ENCODE data around the gene THBS2.
"Not testable (repeated sequence)": the region's sequence is repeated elsewhere in the genome, so short reads cannot be mapped to it uniquely, and the experiment has no call there.

Gene THBS2

DNA sequence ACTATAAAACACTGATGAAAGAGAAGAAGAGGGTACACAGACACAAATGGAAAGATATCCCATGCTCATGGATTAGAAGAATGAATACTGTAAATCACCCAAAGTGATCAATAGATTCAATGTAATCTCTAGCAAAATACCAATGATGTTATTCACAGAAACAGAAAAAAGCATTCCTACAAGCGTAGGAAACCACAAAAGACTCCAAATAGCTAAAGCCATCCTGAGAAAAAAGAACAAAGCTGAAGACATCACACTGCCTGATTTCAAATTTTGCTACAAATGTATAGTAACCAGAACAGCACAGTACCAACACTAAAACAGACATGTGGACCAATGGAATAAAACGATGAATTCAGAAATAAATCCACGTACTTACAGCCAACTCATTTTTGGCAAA is 43.0 kb downstream of the THBS2 start:
- no peak for DNase-seq (ENCODE audit: low spot score)

- no peak for DNase-seq (ENCODE audit: low spot score)
Observed at GRCh38 chr6:169208011-169208410, 45.6 kb downstream of the THBS2 start.

DNA sequence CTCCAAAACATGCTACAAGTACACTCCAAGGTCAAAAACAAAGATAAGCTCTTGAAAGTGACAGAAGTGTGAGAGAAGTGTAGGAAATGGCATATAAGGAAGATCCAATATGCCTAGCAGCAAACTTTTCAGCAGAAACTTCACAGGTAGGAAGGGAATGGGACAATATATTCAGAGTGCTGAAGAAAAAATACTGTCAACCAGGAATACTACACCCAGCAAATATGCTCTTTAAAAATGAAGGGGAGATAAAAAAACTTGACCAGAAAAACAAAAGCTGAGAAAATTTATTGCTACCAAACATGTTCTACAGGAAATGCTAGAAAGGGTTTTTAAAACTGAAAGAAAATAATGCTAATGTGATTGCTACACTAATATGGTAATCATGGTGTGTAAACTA is 46.2 kb downstream of the THBS2 start:
- no peak for DNase-seq (ENCODE audit: low spot score)

- no peak for DNase-seq (ENCODE audit: low spot score)
Observed at GRCh38 chr6:169205176-169206160, 48.2 kb downstream of the THBS2 start.

GRCh38 chr6:169204167-169204566 is 49.5 kb downstream of the THBS2 start:
- no peak for DNase-seq (ENCODE audit: low spot score)

DNA sequence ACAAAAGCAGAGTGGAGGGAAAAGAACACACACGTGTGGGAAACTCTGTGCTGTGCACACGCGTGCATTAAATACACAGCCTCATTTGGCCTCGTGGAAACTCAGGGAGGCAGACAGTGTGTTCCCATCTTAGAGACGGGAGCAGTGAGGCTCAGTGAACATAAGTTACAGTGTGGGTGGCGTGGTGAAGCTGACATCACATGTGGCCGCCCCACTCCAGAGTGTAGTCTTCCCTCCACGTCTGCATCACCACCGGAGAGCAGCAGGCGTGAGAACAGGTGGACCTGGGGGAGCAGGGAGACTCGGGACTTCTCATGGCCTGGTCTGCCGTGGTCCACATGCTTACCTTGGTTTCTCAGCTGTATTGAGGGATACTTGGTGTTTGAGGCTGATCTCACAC is 51.7 kb downstream of the THBS2 start:
- DNase-seq (ENCODE audit: low spot score) = no peak

GRCh38 chr6:169200893-169201514 is 52.6 kb downstream of the THBS2 start:
- no peak for DNase-seq (ENCODE audit: low spot score)

DNA sequence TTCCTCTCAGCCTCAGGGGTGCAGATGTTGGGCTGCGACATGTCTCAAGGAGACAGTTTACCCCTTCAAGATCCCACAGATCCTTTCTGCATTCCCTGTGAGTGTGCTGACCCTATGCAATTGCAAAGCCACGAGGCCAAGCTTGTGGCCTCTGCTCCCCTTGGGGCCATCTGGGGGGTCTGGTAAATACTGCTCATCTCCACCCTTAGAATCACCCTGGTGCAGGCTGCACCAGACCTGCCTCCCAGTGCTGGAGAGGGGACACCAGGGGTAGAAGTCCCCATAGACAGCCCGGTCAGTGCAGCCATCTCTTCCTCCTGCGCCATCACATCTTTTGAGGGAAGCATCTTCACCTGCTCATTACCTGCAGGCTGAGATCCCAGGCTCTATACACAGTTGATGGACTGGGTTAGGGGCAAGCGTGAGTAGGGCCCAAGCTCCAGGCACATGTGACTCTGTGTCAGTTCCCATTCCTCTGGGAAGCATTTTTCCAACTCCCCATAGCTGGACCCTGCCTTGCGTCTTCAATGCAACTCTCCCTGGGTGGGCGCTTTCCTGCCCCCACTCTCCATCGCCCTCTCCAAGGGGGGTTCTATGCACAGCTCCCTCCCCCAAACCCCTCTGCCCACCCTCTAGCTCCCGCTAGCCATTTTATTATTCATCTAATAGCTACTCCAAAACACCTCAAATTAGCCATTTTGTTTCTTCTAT is 53.9 kb downstream of the THBS2 start:
- no peak for DNase-seq (ENCODE audit: low spot score)

DNA sequence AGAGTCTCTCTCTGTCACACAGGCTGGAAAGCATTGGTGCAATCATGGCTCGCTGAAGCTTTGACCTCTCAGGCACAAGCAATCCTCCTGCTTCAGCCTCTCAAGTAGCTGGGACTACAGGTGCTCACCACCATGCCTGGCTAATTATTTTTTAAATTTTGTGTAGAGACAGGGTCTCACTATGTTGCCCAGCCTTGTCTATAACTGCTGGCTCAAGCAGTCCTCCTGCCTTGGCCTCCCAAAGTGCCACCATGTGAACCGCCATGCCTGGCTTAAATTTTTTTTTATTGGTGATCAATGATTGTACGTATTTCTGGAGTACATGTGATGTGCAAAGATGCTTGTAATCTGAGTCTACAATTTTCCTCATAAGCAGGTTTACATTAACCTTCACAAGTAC is 54.8 kb downstream of the THBS2 start:
- DNase-seq (ENCODE audit: low spot score) = no peak

DNA sequence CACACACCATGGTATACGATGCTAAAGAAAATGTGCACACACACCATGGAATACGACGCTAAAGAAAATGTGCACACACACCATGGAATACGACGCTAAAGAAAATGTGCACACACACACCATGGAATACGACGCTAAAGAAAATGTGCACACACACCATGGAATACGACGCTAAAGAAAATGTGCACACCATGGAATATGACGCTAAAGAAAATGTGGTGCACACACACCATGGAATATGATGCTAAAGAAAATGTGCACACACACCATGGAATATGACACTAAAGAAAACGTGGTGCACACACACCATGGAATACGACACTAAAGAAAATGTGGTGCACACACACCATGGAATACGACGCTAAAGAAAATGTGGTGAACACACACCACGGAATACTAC is 55.7 kb downstream of the THBS2 start:
- not testable (repeated sequence) for DNase-seq (ENCODE audit: low spot score)

GRCh38 chr6:169196279-169196678 is 57.4 kb downstream of the THBS2 start:
- DNase-seq (ENCODE audit: low spot score) = not testable (repeated sequence)

GRCh38 chr6:169194737-169195136 is 58.9 kb downstream of the THBS2 start:
- DNase-seq (ENCODE audit: low spot score) = no peak

DNA sequence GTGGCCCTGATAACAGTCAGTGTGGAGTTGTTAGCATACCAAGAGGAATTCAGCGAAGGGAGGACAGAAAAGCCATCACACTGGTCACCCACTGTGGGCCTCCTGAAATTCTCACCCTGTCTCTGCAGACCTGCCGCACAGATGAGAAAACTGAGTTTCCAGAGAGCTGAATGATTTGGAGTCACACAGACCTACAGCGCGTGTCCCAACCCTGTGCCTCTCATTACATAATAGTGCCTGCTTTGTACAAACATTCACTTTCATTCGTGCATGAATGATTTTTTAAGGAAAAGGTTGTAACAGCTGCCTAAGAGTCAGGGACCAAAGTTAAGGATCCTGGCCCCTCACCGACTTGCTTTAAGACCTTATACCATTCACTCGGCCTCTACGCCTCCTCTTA is 62.7 kb downstream of the THBS2 start:
- DNase-seq (ENCODE audit: low spot score) = no peak

DNA sequence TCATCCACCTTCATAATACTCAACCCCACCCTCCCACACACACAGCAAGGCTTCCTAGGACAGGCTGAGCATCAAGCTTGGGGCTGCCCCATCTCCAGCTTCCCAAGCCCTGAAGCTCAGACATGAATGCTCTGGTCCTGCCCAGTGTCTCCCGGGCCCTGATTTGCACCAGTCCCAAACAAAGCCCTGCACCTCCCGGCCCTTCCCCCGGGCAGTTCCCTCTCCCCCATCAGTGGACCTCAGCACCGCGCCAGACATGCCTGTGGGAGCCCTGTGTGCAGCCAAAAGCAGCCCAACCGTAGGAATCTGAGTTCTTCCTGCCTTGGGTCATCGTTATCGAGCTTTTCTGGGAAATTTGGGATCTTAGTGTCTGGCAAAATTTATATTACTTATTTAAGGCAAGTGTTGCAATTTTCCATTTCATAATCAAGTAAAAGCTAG is 63.5 kb downstream of the THBS2 start:
- no peak for DNase-seq (ENCODE audit: low spot score)

- no peak for DNase-seq (ENCODE audit: low spot score)
Observed at GRCh38 chr6:169189686-169190085, 64.0 kb downstream of the THBS2 start.

GRCh38 chr6:169189182-169189581 is 64.5 kb downstream of the THBS2 start:
- no peak for DNase-seq (ENCODE audit: low spot score)

DNA sequence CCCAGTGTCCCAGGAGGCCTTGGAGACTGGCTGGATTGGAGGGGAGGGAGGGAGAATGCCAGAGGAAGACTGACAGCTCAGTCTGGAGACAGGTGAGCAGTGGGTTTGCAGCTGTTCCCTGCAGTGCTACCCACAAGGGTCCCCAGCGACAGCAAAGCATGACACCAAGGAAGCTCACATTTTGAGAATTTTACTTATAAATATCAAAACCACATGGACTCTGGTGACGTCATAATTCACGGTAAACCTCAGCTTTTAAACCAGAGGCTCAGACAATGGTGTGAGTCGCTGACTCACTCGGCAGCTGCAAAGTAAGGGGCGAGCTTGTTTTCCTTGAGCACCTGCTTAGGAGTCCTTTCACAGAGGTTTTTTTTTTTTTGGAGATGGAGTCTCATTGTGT is 65.2 kb downstream of the THBS2 start:
- DNase-seq (ENCODE audit: low spot score) = peak; percentile 6

DNA sequence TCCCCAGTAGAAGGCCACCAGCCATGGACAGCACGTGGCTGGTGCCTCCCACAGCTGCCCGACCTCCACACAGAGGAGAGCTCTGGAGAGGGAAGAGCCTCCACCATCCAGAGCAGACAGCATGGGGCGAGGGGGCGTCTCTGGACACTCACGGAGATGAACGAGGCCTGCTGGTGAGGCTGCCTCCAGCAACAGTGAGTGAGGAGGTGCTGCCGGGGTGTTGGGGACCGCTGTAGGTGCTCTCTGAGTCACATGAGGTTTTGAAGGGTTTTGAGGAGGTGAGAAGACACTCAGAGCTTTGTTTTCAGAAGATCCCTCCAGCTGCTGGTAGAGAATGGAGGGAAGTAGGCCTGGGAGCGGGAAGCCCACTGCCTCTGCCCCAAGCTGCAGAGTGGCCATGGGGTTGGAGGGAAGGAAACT is 65.6 kb downstream of the THBS2 start:
- DNase-seq (ENCODE audit: low spot score) = no peak

DNA sequence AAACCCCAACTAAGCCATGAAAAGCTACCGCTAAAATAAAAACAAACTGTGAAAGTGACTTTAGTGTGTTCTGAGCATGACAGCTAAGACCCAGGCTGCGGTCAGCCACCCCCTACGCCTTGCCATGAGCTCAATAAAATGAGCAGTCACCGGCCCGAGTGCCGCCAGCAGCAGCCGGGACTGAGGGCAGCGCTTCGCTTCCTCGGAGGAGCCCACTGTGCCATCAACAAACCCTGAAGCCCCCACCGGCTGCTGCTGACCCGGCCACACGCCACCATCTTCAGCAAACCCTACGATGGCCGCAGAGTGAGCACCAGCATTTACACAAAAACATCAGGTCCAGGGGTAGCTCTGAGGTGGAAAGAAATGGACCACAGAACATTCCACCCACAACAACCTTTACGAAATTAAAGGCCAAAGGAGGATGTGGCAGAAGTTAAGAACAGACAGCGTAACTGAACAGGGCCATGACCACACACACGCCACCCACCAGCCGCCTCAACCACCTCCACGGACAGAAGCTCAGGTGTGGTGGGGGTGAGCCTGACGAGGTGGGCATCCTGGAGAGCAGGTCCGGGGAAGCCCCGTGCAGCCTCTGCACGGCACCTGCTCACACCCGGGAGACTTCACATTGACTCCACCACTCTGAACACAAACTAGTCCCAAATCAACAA is 67.0 kb downstream of the THBS2 start:
- no peak for DNase-seq (ENCODE audit: low spot score)

- no peak for DNase-seq (ENCODE audit: low spot score)
Observed at GRCh38 chr6:169185692-169186485, 67.8 kb downstream of the THBS2 start.

GRCh38 chr6:169185011-169185521 is 68.6 kb downstream of the THBS2 start:
- DNase-seq (ENCODE audit: low spot score) = no peak
